HG02970 (cell line): ENCODE measurements around the gene CNTN4.
A peak's percentile ranks its signal among the peaks of the same experiment; 100 is the strongest.

Experiments used
- ATAC-seq: cut with Tn5 transposase; IDR thresholded peaks from one replicate; pipeline ENCODE4 v1.9.1; 2021; ENCODE audit warnings: mild to moderate bottlenecking, moderate library complexity, moderate number of reproducible peaks; ENCODE audit not compliant: unreplicated experiment, low FRiP score

CNTN4 gene

DNA sequence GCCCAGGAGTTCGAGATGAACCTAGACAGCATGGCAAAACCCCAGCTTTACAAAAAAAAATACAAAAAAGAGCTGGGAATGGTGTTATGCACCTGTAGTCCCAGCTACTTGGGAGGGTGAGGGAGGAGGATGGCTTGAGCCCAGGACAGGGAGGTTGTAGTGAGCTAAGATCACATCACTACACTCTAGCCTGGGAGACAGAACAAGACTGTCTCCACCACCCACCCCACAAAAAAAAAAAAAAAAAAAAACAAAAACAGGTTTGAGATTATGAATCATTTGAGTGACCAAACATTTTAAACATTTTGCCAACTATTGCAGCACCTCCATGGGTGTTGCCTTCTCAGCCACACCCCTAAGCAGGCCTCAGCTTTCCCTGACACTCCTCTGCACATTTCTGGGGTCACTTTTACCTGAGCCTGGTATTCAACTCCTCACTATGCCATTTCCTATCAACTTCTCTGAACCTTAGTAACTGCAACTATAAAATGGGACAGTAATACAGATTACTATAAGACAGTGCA, 969.8 kb downstream of the CNTN4 start:
- ATAC-seq, result no peak

DNA sequence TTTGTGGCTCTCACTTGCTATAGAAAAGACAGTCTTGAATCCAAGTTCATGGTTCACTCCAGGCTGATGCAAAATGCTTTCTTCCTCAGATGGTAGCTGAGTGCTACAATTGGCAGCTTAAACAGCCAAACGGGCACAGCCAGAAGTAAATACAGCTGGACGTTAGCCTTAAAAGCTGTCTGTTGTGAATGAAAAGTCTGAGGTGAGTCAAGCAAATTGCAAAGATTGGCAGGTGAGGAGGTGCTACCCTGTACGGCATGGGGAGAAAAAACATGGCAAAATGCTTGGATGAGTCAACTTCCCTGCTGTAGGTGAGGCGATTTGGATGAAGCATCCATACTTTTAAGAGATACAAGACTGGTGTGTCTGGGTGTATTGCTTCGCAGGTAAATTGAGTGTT, 971.1 kb downstream of the CNTN4 start:
- ATAC-seq, result no peak

DNA sequence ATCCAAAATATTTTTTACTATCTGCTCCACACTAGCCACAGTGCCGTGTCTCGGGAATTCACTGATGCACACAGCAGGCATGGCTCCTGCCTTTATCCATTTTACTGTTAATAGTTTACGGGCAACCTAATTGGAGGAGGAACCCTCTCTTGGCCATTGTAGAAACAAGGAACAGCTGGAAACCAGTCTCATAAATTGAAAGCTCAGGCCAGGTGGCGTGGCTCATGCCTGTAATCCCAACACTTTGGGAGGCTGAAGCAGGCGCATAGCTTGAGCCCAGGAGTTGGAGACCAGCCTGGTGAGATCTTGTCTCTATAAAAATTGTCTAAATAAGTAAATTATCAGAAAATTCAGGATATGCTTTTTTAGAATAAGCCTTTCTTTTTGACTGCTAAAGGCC, 972.5 kb downstream of the CNTN4 start:
- ATAC-seq, result no peak

DNA sequence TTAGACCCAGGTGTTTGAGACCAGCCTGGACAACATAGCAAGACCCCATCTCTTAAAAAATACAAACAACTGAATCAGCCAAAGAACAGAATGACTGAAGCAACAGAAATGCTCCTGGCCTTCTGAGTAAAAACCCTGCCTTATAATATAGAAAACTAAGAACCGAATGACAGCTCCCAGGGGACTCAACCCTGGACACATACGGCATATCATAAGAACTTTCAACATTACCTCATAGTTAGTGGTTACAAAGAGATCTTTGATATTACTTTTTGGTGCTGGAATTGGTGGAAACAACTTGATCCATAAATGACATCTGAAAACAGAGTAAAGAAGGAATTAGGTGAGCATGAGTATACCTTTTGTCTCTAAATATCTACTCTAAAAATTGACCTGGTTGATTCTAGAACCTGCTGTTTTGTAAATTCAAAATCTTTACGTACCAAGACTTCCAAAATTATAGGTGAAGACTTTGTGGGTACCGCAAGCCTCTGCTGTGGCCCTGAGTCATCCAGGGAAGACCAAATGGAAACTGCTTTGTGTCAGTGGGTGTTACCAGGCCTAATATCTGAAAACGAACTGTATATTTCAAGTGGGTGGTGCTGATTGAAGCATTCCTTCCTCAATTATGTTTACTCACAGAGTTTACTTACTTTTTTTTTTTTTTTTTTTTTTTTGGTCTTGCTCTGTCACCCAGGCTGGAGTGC, 976.0 kb downstream of the CNTN4 start:
- ATAC-seq, result no peak

DNA sequence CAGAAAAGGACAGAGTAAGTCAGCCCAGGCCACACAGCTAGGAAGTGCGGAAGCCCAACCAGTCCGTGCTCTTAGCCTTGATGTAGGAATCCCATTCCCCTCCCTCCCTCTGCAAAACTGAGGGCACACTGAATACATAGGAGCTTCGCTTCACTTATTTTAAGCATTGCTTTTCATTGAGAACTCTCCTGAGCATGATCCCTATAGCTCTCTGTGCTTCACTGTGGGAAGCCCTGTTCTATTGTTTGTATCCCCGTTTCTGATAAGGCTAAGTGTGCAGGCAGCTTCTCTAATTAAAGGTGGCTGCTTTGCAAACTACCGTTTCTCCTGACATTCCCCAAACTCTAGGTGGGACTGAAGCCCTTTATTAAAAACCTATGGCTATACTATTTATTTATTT, 981.6 kb downstream of the CNTN4 start:
- no peak for ATAC-seq

DNA sequence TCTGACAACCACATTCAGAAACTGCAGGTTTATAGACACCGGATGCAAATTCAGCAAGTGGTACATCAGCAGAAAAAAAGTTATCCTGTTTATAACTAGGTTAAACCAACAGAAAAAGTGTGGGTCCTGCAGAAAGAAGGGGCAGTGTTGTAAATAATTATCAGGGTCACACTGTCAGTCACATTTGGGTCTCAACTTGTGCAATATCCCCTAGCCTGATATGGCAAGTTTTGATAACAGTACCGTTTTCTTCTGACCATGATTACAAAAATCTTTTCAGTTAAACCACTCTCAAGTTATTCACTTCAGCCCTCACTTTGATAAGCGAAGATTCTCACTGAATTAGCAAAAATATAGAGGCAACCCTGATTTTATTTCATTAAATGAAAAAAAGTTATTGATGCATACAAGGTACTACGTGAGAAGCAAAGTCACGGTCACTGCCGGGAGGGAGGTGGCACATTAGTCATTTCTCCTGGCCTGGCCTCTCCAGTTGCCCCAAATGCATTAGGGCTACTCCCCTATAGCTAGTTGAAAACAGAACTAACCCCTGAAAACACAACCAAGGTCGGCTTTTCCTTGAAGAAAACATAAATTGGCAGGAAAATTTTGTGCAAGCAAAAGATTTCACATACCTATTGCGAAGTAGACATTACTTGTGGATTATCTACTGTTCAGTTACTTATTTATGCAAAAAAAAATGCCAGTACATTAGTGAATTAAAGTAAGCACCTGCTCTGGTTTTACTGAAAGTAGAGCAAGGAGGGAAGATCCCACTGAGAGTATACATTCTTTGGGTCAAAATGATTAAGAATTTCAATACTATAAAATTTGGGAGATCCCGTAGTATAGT, 982.9 kb downstream of the CNTN4 start:
- ATAC-seq, result peak; percentile 50

DNA sequence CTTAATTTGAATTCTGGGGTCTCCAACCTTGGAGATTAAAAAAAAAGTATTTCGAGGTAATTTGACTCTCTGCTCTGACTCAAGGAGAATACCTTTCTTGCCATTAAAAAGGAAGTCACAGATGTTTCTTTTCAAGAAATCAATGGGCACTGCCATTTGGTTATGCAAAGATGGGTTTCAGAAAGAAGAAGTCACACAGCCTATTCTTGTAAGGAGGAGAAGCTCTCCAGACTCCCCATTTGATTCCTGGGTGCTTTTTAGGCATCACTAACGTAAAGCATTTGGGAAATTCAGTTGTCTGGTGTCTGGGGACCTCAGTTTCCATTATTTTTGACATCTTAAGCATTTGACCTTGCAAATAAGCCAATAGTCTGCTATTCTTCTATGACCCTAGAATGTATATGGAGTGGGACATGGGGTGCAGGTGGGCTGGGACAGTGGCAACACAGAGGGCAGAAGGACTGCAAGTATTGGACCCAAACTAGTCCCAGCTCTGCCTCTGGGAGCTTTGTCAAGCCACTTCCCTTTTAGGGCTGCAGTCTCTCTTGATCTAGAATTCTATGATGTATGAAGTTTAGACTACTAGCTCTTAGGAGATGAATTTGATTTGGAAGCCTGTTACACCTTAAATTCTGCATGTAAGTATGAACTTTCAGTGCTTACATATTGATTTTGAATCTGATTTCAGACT, 983.7 kb downstream of the CNTN4 start:
- ATAC-seq, result peak; percentile 49

DNA sequence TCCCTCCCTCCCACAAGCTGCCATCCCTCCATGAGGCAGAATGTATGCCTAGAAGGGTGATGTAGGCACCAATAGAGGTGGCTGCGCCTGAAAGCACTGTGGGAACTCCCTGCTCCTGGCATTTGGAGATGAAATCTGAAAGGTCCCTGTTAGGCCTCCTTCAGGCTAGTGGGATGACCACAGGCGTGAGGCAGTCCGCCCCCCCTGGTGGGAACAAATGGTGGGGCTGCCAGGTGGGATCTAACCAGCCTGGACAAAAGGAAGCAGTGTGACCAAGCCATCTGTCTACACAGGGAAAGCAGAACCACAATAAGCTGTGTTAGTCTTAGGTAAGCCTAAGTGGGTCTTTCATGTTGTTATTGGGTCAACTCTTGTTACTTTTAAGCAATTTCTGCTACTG, 986.2 kb downstream of the CNTN4 start:
- ATAC-seq, result no peak

DNA sequence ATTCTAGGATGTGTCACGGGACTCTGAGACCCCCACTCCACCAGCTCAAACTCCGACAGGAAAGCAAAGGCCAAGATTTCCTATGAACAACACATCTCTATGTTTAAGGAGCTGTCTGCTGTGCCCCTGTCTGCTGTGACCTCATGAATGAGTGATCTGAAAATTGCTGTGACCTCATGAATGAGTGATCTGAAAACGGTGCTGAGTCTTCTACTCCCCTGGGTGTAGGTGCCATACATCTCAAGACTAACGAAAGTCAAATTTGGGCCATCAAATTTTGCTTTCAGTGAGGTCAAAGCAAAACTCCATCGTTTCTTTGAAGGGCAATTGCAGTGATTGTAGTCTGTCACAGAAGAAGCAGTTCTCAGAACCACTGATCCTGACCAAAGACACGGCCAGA, 987.1 kb downstream of the CNTN4 start:
- no peak for ATAC-seq

DNA sequence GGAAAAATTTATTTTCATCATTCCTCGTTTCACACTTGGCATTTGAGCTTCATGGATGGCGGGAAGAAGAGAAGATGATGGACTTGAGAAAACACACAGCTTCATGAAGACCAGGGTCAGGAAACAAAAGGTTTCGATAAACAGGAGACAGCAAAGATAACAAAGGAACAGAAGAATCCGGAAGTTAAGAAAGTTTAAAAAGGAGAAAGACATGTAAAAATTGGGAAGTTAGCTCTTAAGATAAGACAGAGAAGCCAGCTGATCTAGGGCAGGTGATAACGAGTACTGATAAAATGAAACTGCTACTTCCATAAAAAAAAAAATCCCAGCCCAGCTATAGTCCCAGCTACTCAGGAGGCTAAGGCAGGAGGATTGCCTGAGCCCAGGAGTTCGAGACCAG, 987.6 kb downstream of the CNTN4 start:
- ATAC-seq, result no peak

DNA sequence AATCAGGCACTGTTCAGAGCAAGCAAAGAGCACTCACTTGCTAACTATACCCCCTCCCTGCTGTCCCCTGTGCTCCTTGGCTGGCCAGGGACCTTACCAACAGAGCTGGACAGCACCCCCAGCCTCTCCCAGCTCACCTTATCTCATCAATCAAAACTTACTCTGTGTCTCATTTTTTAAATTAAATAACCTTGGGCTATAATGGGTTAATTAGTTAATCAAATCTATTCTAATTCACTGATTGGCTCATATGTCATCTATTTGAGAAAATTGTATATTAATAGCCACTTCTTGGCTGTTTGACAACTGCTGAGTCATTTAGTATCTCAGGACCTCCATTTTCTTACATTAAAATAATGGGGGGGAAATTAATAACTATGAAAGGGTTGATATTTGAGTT, 988.6 kb downstream of the CNTN4 start:
- ATAC-seq, result no peak

DNA sequence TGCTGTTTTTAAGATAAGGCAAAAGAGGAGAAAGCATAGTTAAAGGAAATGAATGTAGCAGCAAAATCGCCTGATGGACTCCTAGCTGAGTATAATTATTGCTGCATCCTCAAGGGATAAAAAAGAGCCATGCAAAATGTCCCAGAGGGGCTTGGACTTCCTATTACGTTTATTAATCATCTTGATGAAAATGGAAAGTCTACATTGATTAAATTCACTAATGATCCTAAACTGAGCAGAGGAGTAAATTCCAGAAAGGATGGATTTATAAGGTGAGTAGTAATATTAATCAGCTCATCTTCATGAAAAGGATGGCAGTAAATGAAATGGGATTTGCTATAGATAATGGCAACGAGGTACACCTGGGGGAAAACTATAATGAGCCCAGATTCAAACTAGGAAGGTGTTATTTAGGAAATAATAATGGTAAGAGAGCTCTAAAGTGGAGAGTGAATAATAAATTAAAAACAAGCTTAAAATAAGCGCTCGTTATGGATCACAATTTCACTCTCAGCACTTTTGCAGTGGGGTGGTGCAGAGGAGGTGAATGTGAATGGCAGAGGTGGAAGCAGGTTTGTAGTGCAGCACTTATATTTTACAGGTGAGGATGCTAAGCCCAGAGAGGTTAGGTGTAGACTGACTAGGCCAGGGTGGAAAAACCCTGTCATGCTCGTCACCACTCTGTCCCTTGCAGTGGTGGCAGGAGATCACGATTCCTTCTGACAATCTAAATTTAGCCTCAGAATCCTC, 989.2 kb downstream of the CNTN4 start:
- ATAC-seq, result no peak

DNA sequence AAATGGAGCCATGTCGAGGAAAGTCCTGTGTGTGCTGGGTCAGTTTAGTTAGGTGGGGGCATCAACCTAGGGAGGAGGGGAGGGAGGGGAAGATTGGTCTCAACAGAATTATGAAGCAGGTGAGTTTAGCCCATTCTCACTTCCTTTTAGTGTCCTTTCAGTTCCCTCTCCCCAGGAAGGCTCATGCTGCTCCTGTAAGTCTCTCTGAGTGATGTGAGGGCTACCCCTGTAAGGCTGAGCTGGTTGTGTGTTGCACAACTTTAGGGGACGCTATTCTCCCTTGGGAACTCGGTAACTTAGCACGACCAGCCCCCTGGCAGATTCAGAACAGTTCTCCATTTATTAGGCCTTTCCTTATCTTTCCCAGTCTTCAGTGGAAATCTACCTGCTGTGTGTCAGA, 990.4 kb downstream of the CNTN4 start:
- peak; percentile 93 for ATAC-seq

DNA sequence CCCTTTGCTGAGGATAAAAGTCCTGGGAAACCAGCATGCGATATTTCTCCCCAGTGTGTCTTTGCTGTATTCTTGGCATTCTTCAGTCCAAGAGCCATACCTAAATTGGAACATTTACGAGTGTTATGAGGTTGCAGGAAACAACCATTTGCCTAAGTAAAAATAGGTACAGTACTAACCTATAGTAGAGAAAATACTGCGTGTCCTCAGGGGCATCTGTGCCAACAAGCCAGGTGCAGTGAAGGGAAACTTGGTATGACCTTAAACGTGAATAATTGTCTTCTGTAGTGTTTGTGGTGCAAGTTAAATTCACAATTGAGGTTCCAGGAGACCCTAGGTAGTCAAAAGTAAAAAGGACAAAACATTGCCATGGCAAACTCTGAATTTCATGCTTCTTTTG, 999.3 kb downstream of the CNTN4 start:
- ATAC-seq, result no peak

DNA sequence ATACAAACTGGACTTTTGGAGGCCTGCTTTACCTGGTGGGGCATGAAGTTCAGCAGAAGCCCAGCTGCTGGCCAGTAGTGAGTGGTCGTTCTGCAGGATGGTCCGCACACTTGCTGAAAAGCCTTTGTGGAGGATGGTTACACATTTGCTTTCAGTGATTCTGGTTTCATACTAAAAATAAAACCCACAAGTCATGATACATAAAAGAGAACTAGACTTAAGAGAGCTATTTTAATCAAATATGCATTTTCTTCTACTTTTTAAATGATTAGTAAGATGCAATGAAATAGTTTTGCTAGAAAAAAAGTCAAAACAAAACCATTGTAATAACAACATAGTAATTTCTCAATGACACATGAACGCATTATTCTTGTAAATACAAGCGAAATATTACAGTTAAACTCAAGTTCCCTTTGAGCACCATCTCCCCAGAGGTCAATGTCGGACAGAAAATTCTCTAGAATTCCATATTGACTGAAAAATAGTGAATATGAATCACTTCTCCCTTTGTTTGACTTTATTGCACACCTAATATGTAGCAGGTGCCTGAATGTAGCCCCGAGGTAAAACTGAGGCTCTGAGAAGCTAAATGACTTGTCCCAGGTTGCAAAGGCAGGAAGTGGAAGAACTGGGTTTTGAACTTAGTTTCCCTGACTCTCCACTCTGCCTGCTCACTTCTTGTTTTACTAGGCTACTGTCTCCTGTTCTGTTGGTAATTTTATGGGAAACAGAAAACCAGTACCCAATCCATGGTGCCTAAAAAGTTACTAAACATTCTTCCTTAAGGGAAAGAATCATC, 1003.2 kb downstream of the CNTN4 start:
- no peak for ATAC-seq

DNA sequence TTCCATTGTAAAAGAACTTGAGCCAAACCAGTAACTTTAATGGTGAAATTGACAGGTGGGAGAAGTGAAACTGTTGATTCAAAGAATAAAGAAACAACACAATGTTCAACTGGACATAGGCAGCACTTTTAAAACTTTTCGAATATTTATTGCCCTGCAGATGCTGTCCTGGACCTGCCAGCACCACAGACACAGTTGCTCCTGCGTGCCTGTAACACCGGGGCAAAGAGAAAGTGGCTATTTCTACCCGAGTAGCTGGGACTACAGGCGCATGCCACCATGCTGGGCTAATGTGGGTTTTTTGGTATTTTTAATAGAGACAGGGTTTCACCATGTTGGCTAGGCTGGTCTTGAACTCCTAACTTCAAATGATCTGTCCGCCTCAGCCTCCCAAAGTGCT, 1004.1 kb downstream of the CNTN4 start:
- no peak for ATAC-seq

DNA sequence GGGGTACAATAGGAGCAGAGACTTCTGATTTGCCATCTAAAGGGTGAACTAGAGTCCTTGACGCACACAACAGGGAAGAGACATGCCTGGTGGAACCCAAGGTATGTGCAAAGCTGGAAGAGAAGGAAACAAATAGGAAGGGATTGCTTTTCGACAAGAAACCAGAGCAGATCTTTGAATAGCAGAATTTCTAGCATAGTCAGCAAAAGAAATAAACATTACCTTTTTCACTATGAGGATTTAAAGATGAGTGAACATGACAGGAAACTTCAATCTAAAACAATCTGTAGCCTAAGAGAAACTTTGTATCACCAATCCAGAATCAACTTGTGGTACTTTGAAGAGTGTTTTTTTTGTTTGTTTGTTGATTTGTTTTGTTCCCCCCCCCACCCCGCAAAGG, 1006.6 kb downstream of the CNTN4 start:
- ATAC-seq, result no peak

DNA sequence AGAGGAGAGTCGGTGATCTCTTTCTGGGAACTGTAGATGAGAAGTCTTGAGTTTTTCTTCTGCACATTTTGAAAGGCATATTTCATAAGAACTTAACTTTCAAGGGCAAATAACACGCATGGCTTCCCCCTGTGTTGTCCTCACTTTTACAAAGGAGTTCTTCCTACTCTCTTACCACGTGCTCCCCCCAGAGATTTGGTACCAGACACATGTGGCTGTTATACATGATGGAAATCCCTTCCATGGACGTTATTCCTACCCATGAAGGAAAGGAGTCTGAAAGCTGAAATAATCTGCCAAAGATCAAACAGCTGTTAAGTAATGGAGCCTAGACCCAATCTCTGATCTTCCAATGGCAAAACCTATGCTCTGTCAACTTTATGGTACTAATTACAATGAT, 1007.1 kb downstream of the CNTN4 start:
- ATAC-seq, result no peak

DNA sequence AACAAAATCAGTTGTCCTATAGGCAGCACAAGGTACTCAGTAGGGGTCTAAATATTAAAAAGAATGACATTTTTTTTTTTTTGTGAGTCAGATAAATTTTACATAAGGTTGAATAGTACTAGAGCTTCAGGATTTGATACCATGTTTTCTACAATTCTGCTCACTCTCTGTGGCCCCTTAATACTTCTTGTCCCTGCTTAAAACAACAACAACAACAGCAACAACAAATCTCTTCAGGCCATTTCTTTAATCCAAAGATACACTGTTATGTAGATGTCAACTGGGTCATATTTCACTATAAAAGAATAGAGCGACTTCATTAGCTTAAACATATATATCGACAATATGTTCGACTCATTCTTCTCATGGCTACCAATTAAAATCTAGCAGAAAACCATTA, 1008.5 kb downstream of the CNTN4 start:
- ATAC-seq, result no peak
